Stimulated activated naive B cell treated with anti-CD40 and anti-IgM and Interleukin-4, amounts not matched to agents 10 μg/mL and 1 μg/mL and 100 μg/mL, for 72 hours (primary cell): ENCODE data around the gene ZNF577.
"Not testable (repeated sequence)": the region's sequence is repeated elsewhere in the genome, so short reads cannot be mapped to it uniquely, and the experiment has no call there.

Source experiments
- ATAC-seq, 2 donors: fragments of 150-1000 bp; cut with Tn5 transposase; replicated peaks; 2 replicates each; pipeline ENCODE4 v1.10.0; 2021; ENCODE audit warnings: moderate library complexity in 1 of 2
- DNase-seq: peaks from one replicate; pipeline ENCODE4 v3.0.0; 2021
- H3K27ac Mint-ChIP-seq: one replicate; pipeline ENCODE4 v1.8.0; 2022; ENCODE audit warnings: mild to moderate bottlenecking, mixed read lengths
- H3K27me3 Mint-ChIP-seq, 2 donors: one replicate each; pipeline ENCODE4 v1.8.0; 2022; ENCODE audit warnings: mixed read lengths in 2 of 2
- H3K36me3 Mint-ChIP-seq, 2 donors: one replicate each; pipeline ENCODE4 v1.8.0; 2022; ENCODE audit warnings: mixed read lengths in 2 of 2, mild to moderate bottlenecking in 1 of 2
- H3K4me1 Mint-ChIP-seq, 2 donors: one replicate each; pipeline ENCODE4 v1.8.0; 2022; ENCODE audit warnings: mixed read lengths in 2 of 2, mild to moderate bottlenecking in 1 of 2
- H3K4me3 Mint-ChIP-seq, 2 donors: one replicate each; pipeline ENCODE4 v1.8.0; 2022; ENCODE audit warnings: mild to moderate bottlenecking in 2 of 2, mixed read lengths in 2 of 2, moderate library complexity in 1 of 2
- H3K9me3 Mint-ChIP-seq, 2 donors: one replicate each; pipeline ENCODE4 v1.8.0; 2022; ENCODE audit warnings: mixed read lengths in 2 of 2, mild to moderate bottlenecking in 1 of 2

The ZNF577 gene

DNA sequence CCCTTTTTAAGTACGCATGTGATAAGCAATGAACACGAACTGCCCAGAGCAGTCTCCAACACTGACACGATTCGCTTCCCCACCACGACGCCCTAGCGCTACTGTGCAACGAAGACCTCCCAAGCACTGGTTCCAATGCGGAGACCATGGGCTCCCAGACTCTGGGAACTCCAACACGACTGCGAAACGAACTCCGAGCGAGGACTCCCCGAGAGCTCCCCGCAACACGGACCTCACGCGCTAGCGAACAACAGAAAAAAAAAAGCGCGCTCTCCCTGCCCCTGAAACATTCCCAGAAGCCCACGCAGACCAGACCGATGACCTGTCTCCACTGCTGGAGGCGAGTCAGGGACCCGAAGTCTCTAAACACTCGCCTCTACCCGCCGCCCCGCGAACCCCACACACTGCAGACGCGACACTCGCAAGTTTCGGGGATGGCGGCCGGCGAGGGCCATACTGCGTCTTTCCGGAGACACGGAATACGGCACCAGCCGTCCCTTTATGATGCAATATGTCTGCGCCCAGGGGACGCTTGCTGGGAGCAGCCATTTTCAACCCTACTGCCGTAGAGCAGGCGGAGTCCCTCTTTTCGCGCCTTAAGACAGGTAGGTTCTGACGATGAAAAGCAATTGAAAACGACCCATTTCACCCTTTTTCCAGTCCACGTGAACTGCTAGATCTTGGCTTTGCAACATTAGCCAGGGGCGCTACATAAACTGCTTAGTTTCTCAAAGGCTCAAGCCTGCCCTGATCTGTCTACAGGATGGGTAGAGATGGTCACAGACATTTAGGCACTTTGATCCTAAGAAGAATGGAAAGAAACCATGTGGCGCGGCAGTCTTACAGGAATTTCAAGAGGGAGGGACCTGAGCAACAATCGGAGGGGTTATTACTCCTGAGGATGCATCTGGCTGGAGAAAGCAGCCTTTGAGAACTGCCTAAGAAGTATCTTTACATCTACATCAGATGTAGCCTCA, at the start of gene ZNF577:
TSS of gene ZNF577 (minus strand) at position 430 of the 977 bp plus-strand sequence. CDS start 7,569 bp downstream, outside the sequence.
- Mint-ChIP-seq H3K4me1 (peaks cover 0 to 19% of the 10 kb centered on the region in 2 donors), H3K4me3 (peak within 1 kb of the TSS; percentile 93 to 96), H3K27me3 (no peaks in the 10 kb centered on the region), H3K36me3 (peaks cover 69 to 89% of the 10 kb centered on the region in 2 donors), H3K9me3 (peaks cover 27 to 40% of the 10 kb centered on the region in 2 donors), H3K27ac (peak within 1 kb of the TSS; percentile 90)
- DNase-seq (peak; percentile 70), ATAC-seq (peak; percentile 91 to 96)

DNA sequence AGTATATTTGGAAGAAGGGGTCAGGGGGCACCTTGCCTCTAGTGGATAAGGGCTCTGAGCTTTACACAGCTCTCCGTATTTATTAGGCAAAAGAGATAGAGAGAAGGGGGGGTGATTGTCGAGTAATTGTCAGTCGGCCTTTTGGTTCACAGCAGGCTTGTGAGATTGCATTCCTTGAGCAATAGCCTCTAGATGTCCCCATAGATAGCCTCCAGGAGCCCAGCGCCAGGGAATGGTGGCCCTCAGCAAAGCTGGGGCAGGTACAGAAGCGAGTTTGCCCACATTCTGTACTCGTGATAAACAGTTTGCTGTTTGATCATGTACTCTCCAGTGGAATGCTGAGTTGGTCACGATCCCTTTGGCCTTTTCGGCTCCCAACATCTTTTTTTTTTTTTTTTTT, 44.2 kb upstream of the ZNF577 start:
- no peak overlapping the region for H3K4me3 Mint-ChIP-seq
- H3K27ac Mint-ChIP-seq = no peak overlapping the region
- peaks cover 69 to 83% of the 10 kb centered on the region in 2 donors for H3K36me3 Mint-ChIP-seq
- no peak for DNase-seq
- ATAC-seq = no peak
- peaks cover 8 to 15% of the 10 kb centered on the region in 2 donors for H3K4me1 Mint-ChIP-seq
- peaks cover 22 to 30% of the 10 kb centered on the region in 2 donors for H3K9me3 Mint-ChIP-seq
- no peaks in the 10 kb centered on the region for H3K27me3 Mint-ChIP-seq

DNA sequence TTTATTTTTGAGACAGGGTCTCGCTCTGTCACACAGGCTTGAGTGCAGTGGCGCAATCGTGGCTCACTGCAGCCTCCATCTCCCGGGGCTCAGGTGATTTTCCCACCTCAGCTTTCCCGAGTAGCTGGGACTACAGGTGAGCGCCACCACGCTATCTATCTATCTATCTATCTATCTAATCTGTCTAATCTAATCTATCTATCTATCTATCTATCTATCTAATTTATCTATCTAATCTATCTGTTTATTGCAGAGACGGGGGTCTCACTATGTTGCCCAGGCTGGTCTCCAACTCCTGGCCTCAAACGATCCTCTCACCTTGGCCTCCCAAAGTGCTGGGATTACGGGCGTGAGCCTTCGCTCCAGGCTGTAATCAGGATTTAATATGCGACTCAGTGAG, 40.1 kb upstream of the ZNF577 start:
- DNase-seq (no peak), ATAC-seq (no peak)
- peak overlapping the region; percentile 94 to 100 for H3K4me3 Mint-ChIP-seq
- H3K4me1 Mint-ChIP-seq = peaks cover 14 to 21% of the 10 kb centered on the region in 2 donors
- H3K27ac Mint-ChIP-seq = peak overlapping the region; percentile 99
- H3K9me3 Mint-ChIP-seq = peaks cover 24 to 37% of the 10 kb centered on the region in 2 donors
- H3K36me3 Mint-ChIP-seq = peaks cover 42 to 60% of the 10 kb centered on the region in 2 donors
- no peaks in the 10 kb centered on the region for H3K27me3 Mint-ChIP-seq

DNA sequence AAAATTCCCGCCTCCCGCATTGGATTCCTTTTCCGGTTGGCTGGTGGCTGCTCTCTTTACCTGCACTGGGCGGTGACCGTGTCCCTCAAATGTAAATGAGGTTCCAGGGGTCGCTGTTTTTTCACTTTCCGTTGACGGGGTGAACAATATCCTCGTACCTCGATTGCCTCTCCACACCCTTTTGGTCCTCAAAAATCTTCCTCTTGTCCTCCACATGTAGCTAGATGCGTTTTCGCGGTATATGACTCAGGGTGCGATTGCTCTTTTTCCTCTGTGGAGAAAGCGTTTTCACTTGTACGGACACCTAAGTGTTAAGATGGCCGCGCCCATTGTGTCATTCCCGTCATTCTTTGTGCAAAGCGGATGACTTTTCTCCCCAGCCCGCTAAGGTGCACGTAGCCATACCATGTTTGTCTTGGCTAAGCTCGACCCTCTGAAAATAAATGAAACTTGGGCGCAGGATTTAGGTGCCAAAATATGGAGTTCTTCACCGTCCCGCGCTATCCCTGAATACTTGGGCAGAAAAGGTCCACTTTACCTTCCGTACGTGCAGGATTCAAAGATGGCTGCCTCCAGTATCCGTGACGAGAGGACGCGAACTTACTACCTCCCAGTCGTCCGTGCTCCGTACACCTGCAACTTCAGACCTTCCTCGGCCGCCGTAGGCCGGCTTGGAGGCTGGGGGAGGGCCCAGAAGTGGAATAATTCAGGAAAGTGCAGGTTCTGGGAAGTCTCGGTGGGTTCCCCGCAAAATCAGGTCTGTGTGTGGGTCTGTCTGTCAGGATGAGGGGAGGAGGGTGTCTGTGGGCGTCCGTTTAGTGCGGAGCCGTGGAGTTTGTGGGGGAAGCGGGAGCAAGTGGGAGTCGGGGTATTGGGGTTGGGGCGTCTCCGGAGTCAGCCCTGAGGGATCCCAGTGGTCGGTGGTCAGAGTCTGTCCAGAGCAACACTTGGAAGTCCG, 39.3 kb upstream of the ZNF577 start, which contains the start of gene ZNF613:
TSS of gene ZNF613 (plus strand) at position 689 of the 958 bp plus-strand sequence. CDS start 8,749 bp downstream, outside the sequence.
- H3K27ac Mint-ChIP-seq = peak within 1 kb of the TSS; percentile 99
- no peaks in the 10 kb centered on the region for H3K27me3 Mint-ChIP-seq
- H3K36me3 Mint-ChIP-seq = peaks cover 40 to 58% of the 10 kb centered on the region in 2 donors
- H3K4me1 Mint-ChIP-seq = peaks cover 14 to 21% of the 10 kb centered on the region in 2 donors
- H3K9me3 Mint-ChIP-seq = peaks cover 27 to 39% of the 10 kb centered on the region in 2 donors
- ATAC-seq (peak; percentile 90 to 93), DNase-seq (peak; percentile 84)
- H3K4me3 Mint-ChIP-seq = peak within 1 kb of the TSS; percentile 94 to 100

GRCh38 chr19:51926426-51926783, 38.7 kb upstream of the ZNF577 start:
- Mint-ChIP-seq H3K27me3 (no peaks in the 10 kb centered on the region), H3K9me3 (peaks cover 28 to 40% of the 10 kb centered on the region in 2 donors), H3K4me3 (peak overlapping the region; percentile 94 to 100), H3K27ac (peak overlapping the region; percentile 99), H3K36me3 (peaks cover 34 to 58% of the 10 kb centered on the region in 2 donors), H3K4me1 (peaks cover 14 to 21% of the 10 kb centered on the region in 2 donors)
- ATAC-seq = peak in 1 of 2 donors; percentile 12
- DNase-seq = no peak

DNA sequence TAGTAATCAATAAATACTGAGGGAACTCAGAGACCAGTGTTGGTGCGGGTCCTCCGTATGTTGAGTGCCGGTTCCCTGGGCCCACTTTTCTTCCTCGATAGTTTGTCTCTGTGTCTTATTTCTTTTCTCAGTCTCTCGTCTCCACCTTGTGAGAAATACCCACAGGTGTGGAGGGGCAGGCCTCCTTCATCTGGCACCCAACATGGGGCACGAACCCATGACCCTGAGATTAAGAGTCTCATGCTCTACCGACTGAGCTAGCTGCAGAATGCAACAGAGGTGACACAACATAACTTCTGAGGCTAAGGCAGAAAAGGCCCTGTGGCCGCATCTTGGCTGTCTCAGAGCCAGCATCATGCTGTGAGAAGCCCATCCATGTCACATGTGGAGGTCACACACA, 34.2 kb upstream of the ZNF577 start:
- no peaks in the 10 kb centered on the region for H3K27me3 Mint-ChIP-seq
- H3K36me3 Mint-ChIP-seq = peaks cover 12 to 39% of the 10 kb centered on the region in 2 donors
- H3K4me3 Mint-ChIP-seq = no peak overlapping the region
- peaks cover 6% of the 10 kb centered on the region in 2 donors for H3K4me1 Mint-ChIP-seq
- ATAC-seq (no peak), DNase-seq (no peak)
- no peak overlapping the region for H3K27ac Mint-ChIP-seq
- H3K9me3 Mint-ChIP-seq = peaks cover 30 to 42% of the 10 kb centered on the region in 2 donors

DNA sequence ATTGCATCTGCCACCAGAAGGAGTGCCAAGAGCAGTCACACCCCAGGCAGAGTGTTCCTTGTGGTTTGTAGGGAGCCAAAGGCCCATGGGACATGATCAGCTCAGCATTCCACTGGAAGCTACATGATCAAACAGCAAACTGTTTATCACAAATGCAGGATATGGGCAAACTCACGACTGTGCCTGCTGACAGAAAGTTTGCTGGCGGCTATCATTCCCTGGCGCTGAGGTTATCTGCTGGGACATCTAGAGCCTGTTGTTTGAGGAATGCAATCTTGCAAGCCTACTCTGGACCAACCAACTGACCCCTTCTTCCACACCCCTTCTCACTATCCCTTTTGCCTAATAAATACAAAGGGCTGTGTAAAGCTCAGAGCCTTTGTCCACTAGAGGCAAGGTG, 31.9 kb upstream of the ZNF577 start:
- Mint-ChIP-seq H3K27me3 (no peaks in the 10 kb centered on the region), H3K4me3 (no peak overlapping the region), H3K27ac (no peak overlapping the region), H3K9me3 (peaks cover 35 to 44% of the 10 kb centered on the region in 2 donors), H3K36me3 (peaks cover 2 to 40% of the 10 kb centered on the region in 2 donors), H3K4me1 (peaks cover 4 to 6% of the 10 kb centered on the region in 2 donors)
- no peak for ATAC-seq
- no peak for DNase-seq

- no peak for ATAC-seq
- Mint-ChIP-seq H3K27ac (no peak overlapping the region), H3K36me3 (peaks cover 9 to 33% of the 10 kb centered on the region in 2 donors), H3K27me3 (no peaks in the 10 kb centered on the region), H3K4me1 (peaks cover 4 to 6% of the 10 kb centered on the region in 2 donors), H3K9me3 (peaks cover 36 to 37% of the 10 kb centered on the region in 2 donors), H3K4me3 (no peak overlapping the region)
- no peak for DNase-seq
Measured at GRCh38 chr19:51916167-51916566, 28.4 kb upstream of the ZNF577 start.

- DNase-seq = no peak
- ATAC-seq = no peak
- Mint-ChIP-seq H3K4me1 (peaks cover 4 to 6% of the 10 kb centered on the region in 2 donors), H3K27me3 (no peaks in the 10 kb centered on the region), H3K27ac (no peak overlapping the region), H3K36me3 (peaks cover 9 to 34% of the 10 kb centered on the region in 2 donors), H3K9me3 (peaks cover 37% of the 10 kb centered on the region in 2 donors), H3K4me3 (no peak overlapping the region)
Measured at GRCh38 chr19:51915324-51915867, 27.6 kb upstream of the ZNF577 start.

DNA sequence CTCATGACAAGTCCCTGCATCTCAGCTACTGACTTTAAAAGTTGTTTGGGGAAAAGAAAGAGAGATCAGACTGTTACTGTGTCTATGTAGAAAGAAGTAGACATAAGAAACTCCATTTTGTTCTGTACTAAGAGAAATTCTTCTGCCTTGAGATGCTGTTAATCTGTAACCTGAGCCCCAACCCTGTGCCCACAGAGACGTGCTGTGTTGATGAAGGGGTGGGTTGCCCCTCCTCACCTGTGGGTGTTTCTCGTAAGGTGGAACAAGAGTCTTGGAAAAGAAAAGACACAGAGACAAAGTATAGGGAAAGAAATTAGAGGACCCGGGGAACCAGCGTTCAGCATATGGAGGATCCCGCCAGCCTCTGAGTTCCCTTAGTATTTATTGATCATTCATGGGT, 20.2 kb upstream of the ZNF577 start:
- Mint-ChIP-seq H3K27me3 (peaks cover 26 to 35% of the 10 kb centered on the region in 2 donors), H3K9me3 (peaks cover 29 to 38% of the 10 kb centered on the region in 2 donors), H3K36me3 (peaks cover 26 to 46% of the 10 kb centered on the region in 2 donors), H3K4me1 (peaks cover 6 to 20% of the 10 kb centered on the region in 2 donors)
- not testable (repeated sequence) for ATAC-seq, H3K4me3 Mint-ChIP-seq, DNase-seq, H3K27ac Mint-ChIP-seq

- not testable (repeated sequence) for H3K27ac Mint-ChIP-seq, ATAC-seq, DNase-seq, H3K4me3 Mint-ChIP-seq
- peaks cover 38 to 65% of the 10 kb centered on the region in 2 donors for H3K36me3 Mint-ChIP-seq
- peaks cover 9 to 24% of the 10 kb centered on the region in 2 donors for H3K4me1 Mint-ChIP-seq
- peaks cover 33 to 34% of the 10 kb centered on the region in 2 donors for H3K9me3 Mint-ChIP-seq
- H3K27me3 Mint-ChIP-seq = peaks cover 26 to 35% of the 10 kb centered on the region in 2 donors
Measured at GRCh38 chr19:51906108-51906507, 18.4 kb upstream of the ZNF577 start.

DNA sequence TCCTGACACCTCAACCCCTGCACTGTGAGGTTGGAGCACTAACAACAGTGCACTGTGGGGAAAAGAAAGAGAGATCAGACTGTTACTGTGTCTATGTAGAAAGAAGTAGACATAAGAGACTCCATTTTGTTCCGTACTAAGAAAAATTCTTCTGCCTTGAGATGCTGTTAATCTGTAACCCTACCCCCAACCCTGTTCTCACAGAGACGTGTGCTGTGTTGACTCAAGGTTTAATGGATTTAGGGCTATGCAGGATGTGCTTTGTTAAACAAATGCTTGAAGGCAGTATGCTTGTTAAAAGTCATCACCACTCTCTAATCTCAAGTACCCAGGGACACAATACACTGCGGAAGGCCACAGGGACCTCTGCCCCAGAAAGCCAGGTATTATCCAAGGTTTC, 17.9 kb upstream of the ZNF577 start:
- Mint-ChIP-seq H3K4me1 (peaks cover 9 to 24% of the 10 kb centered on the region in 2 donors), H3K36me3 (peaks cover 42 to 67% of the 10 kb centered on the region in 2 donors), H3K27me3 (peaks cover 26 to 35% of the 10 kb centered on the region in 2 donors), H3K9me3 (peaks cover 35 to 37% of the 10 kb centered on the region in 2 donors)
- not testable (repeated sequence) for ATAC-seq, DNase-seq, H3K27ac Mint-ChIP-seq, H3K4me3 Mint-ChIP-seq

DNA sequence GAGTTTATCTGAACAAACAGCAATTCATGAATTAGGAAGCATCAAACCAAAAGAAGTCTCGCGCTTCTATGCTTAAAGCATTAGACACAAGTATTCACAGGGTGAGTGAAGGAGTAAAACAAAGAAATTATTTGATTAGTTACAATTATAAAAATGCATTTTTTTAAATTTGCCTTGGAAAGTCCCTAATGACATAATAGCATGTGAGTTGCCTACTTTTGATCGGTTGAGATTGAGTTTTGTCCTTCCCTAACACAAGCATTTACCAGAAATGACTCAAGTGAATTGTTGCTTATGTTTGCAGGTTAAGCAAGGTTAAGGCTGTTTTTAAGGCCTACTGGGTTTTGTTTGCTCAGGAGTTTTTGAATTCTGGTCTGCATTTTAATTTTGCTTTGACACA, 17.5 kb upstream of the ZNF577 start:
- H3K4me3 Mint-ChIP-seq = peak overlapping the region; percentile 95 to 99
- peaks cover 46 to 68% of the 10 kb centered on the region in 2 donors for H3K36me3 Mint-ChIP-seq
- H3K4me1 Mint-ChIP-seq = peaks cover 10 to 24% of the 10 kb centered on the region in 2 donors
- H3K27me3 Mint-ChIP-seq = peaks cover 26 to 35% of the 10 kb centered on the region in 2 donors
- H3K9me3 Mint-ChIP-seq = peaks cover 35 to 37% of the 10 kb centered on the region in 2 donors
- DNase-seq = no peak
- ATAC-seq = peak in 1 of 2 donors; percentile 8
- peak overlapping the region; percentile 99 for H3K27ac Mint-ChIP-seq
